ENCODE results near the gene ELK1. TPM values are rescaled to one million over a fixed set of nuclear protein-coding genes. Genes with fewer than 3 reads are reported as not detected.

Gene ELK1
- total and polyA plus RNA-seq, 2 of the 8 experiments (the other 6 are each of a cell fraction or from before 2014, with no cell fraction given): 31.9 to 42.2 TPM

DNA sequence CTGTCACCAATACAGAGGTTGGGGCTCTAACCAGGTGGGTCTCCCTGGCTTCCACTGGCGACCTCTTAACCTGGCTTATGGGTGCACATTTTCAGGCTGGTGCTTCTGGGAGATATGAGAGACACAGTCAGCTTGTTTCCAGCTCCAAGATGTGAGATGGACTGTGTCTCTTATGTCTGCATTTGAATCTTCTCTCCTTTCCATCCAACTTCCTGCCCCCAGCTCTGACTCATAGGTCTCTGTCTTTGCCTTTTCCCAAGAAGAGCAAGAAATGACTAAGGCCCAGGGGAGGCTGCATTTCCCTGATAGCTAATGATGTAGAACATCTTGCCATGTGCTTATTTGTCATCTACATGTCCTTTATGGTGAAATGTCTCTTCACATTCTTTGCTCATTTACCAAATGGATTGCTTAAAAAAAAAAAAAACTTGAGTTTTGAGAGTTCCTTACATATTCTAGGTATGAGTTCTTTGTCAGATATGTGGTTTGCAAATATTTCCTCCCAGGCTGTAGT, 11.8 kb upstream of the ELK1 start (continued):
- TF ChIP-seq RAD21 (IDR thresholded peaks at IDR 0.05 in 1 of 2, conservative IDR thresholded peaks at IDR 0.05 in 1 of 2; ENCODE audit: low read depth in 2 of 2, low read length in 2 of 2): no peak
- TF ChIP-seq, protein P1, sequence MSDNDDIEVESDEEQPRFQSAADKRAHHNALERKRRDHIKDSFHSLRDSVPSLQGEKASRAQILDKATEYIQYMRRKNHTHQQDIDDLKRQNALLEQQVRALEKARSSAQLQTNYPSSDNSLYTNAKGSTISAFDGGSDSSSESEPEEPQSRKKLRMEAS (IDR thresholded peaks at IDR 0.05): no peak
- TF ChIP-seq BCL11A (IDR thresholded peaks at IDR 0.05; ENCODE audit: low read depth in 2 of 2, low read length in 2 of 2): no peak
- TF ChIP-seq ASH2L (IDR thresholded peaks at IDR 0.05; ENCODE audit: low read length): no peak
- TF ChIP-seq, protein P2, sequence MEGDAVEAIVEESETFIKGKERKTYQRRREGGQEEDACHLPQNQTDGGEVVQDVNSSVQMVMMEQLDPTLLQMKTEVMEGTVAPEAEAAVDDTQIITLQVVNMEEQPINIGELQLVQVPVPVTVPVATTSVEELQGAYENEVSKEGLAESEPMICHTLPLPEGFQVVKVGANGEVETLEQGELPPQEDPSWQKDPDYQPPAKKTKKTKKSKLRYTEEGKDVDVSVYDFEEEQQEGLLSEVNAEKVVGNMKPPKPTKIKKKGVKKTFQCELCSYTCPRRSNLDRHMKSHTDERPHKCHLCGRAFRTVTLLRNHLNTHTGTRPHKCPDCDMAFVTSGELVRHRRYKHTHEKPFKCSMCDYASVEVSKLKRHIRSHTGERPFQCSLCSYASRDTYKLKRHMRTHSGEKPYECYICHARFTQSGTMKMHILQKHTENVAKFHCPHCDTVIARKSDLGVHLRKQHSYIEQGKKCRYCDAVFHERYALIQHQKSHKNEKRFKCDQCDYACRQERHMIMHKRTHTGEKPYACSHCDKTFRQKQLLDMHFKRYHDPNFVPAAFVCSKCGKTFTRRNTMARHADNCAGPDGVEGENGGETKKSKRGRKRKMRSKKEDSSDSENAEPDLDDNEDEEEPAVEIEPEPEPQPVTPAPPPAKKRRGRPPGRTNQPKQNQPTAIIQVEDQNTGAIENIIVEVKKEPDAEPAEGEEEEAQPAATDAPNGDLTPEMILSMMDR (IDR thresholded peaks at IDR 0.05; ENCODE audit: control extremely low read depth in 1 of 3, insufficient read depth in 1 of 3, low read depth in 1 of 3, low read length in 3 of 3): no peak

All from H1 (cell line).